K562 (cell line): ENCODE results near the gene PNRC1.

ENCODE experiments used
- CTCF ChIP-seq, 3 experiments: IDR thresholded peaks in 2 of 3; conservative IDR thresholded peaks in 1 of 3; 2 replicates each; pipeline ENCODE4 v1.5.1; 2011 to 2012; ENCODE audit warnings: low read length in 3 of 3, mild to moderate bottlenecking in 3 of 3, control low read depth in 2 of 3, improper control_type of control experiment in 1 of 3, inconsistent platforms in 1 of 3, low read depth in 1 of 3, mixed read lengths in 1 of 3, moderate library complexity in 1 of 3; ENCODE audit not compliant: insufficient read depth in 2 of 3
- ELK1 ChIP-seq: sonication (generic); formaldehyde crosslinking; IDR thresholded peaks from 2 replicates; pipeline ENCODE4 v1.8.1; 2022; ENCODE audit warnings: missing genetic modification reagents
- EZH2 ChIP-seq: IDR thresholded peaks from 2 replicates; pipeline ENCODE4 v1.6.1; 2012; ENCODE audit warnings: low read depth, mild to moderate bottlenecking, inconsistent platforms, low read length, borderline replicate concordance
- HCFC1 ChIP-seq: IDR thresholded peaks from 2 replicates; pipeline ENCODE4 v1.6.1; 2012; ENCODE audit warnings: low read depth, low read length, improper control_type of control experiment
- MTA2 ChIP-seq: fragments of 450-650 bp; IDR thresholded peaks from 2 replicates; pipeline ENCODE4 v1.6.1; 2016; ENCODE audit warnings: low read depth
- PPARD ChIP-seq: fragments of 250-450 bp; sonication (Bioruptor Pico); IDR thresholded peaks from 2 replicates; pipeline ENCODE4 v1.8.0; 2022; ENCODE audit warnings: inconsistent platforms, mild to moderate bottlenecking, moderate library complexity
- XRCC4 ChIP-seq: IDR thresholded peaks from one replicate; pipeline ENCODE4 v1.6.1; 2011; ENCODE audit not compliant: insufficient read depth, insufficient read length; ENCODE audit errors: extremely low read depth
- YY1 ChIP-seq, 3 experiments: IDR thresholded peaks; 2 replicates each; pipeline ENCODE4 v1.6.1; 2011; ENCODE audit warnings: low read length in 2 of 3, mild to moderate bottlenecking in 2 of 3, moderate library complexity in 2 of 3, borderline replicate concordance in 1 of 3, control low read depth in 1 of 3, low read depth in 1 of 3; ENCODE audit not compliant: insufficient read depth in 3 of 3, insufficient replicate concordance in 2 of 3, control insufficient read depth in 1 of 3, insufficient read length in 1 of 3; ENCODE audit errors: extremely low read depth in 1 of 3
- ZFP1 ChIP-seq: fragments of 450-650 bp; formaldehyde crosslinking; IDR thresholded peaks from 2 replicates; pipeline ENCODE4 v1.4.0; 2020; ENCODE audit warnings: mild to moderate bottlenecking, mixed read lengths

- TF ChIP-seq HCFC1 (no peak), EZH2 (no peak), XRCC4 (no peak), CTCF (IDR thresholded peaks at IDR 0.05 in 2 of 3, conservative IDR thresholded peaks at IDR 0.05 in 1 of 3; ENCODE audit: insufficient read depth in 2 of 3, low read depth in 1 of 3, low read length in 3 of 3) (no peak), PPARD (CRISPR knock-in tag) (no peak), ZFP1 (CRISPR knock-in tag) (no peak), MTA2 (no peak), YY1 (IDR thresholded peaks at IDR 0.05; ENCODE audit: borderline replicate concordance in 1 of 3, control insufficient read depth in 1 of 3, extremely low read depth in 1 of 3, insufficient read depth in 3 of 3, insufficient read length in 1 of 3, insufficient replicate concordance in 2 of 3, low read depth in 1 of 3, low read length in 2 of 3) (no peak), ELK1 (CRISPR knock-in tag) (no peak)
Measured at GRCh38 chr6:89081129-89081422, 525 bp downstream of the PNRC1 start.
